ENCODE data around the gene KRABD2.
A peak's percentile ranks its signal among the peaks of the same experiment; 100 is the strongest.

Gene KRABD2

DNA sequence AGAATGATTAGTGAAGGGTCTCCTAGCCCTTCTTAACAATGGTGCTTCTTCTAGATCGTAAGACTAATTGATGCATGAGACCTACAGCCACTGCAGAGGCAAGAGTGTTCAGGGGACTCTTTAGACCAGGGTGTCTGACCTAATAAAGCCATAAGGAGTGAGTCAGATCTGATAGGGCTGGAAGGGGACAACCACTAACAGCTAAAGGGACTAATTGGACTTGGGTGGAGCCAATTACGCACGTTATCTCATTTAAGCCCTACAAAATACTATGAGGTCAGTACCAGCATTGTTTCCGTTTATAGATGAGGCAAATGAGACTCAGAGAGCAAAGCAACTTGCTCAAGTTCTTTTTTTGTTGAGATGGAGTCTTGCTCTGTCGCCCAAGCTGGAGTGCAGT, 35.6 kb upstream of the KRABD2 start:
- H3K4me1 ChIP-seq (ENCODE audit: control insufficient read depth in 1 of 2, insufficient read depth in 2 of 2, low read length in 2 of 2) = peaks cover 38 to 68% of the 10 kb centered on the region in 2 donors
- no peak overlapping the region for H3K9ac ChIP-seq (ENCODE audit: insufficient read depth, low read length, poor library complexity, severe bottlenecking)
- H3K9me3 Mint-ChIP-seq = peaks cover 0 to 5% (median 0%) of the 10 kb centered on the region in 7 donors
- peaks cover 0 to 8% (median 8%) of the 10 kb centered on the region in 3 donors for H3K27me3 Mint-ChIP-seq (ENCODE audit: low read depth in 3 of 3)
- H3K27me3 ChIP-seq (ENCODE audit: control insufficient read depth in 2 of 2, insufficient read depth in 2 of 2, low read length in 2 of 2) = no peaks in the 10 kb centered on the region
- H3K36me3 Mint-ChIP-seq = peaks cover 0 to 11% of the 10 kb centered on the region in 2 donors
- H4K20me1 ChIP-seq (ENCODE audit: insufficient read depth, low read length) = no peaks in the 10 kb centered on the region
- no peaks in the 10 kb centered on the region for H3K36me3 ChIP-seq (replicated peaks in 1 of 2; ENCODE audit: control insufficient read depth in 1 of 2, insufficient read depth in 2 of 2, low read length in 2 of 2)
- no peak overlapping the region for H3K4me3 ChIP-seq (replicated peaks in 1 of 3; ENCODE audit: low read depth in 2 of 3, low read length in 3 of 3)
- H3K4me1 Mint-ChIP-seq = peaks cover 61% of the 10 kb centered on the region
- no peak overlapping the region for H3K4me3 Mint-ChIP-seq
- no peak for DNase-seq
- H3K4me2 ChIP-seq (replicated peaks; ENCODE audit: extremely low read depth, low read length, poor library complexity, severe bottlenecking) = no peak overlapping the region
- H3K27ac Mint-ChIP-seq = peak overlapping the region; percentile 93 to 99 (median 96)
- no peak for TF ChIP-seq CTCF (IDR thresholded peaks at IDR 0.05)
- intact Hi-C loops (cut with micrococcal nuclease) = loop anchor here in 1 of 2 donors (5.0 kb wide), 1 partner anchor 40 kb away; no protein-coding TSS in a partner anchor
- H2AFZ ChIP-seq (ENCODE audit: insufficient read depth, low read depth, low read length, poor library complexity, severe bottlenecking) = no peak overlapping the region
- H3K27ac ChIP-seq (ENCODE audit: low read depth in 1 of 2, low read length in 2 of 2) = peak overlapping the region; percentile 87
- 75% methylated on average over 1 of the region's 5 CpGs for WGBS (ENCODE audit: insufficient coverage)
- peaks cover 7% of the 10 kb centered on the region for H3K79me2 ChIP-seq (ENCODE audit: insufficient read depth, low read length)
- no peaks in the 10 kb centered on the region for H3K9me3 ChIP-seq (replicated peaks in 1 of 2; ENCODE audit: control insufficient read depth in 1 of 2, insufficient read depth in 1 of 2, low read length in 2 of 2)

GRCh38 chr17:8410883-8411238, 34.4 kb upstream of the KRABD2 start:
- intact Hi-C loops (cut with micrococcal nuclease) = loop anchor here in 1 of 2 donors (1.0 to 5.0 kb wide), 4 partner anchors 9 to 336 kb away; no protein-coding TSS in a partner anchor
- Histone ChIP-seq H3K27me3 (ENCODE audit: control insufficient read depth in 2 of 2, insufficient read depth in 2 of 2, low read length in 2 of 2) (no peaks in the 10 kb centered on the region), H3K79me2 (ENCODE audit: insufficient read depth, low read length) (peaks cover 7% of the 10 kb centered on the region), H2AFZ (ENCODE audit: insufficient read depth, low read depth, low read length, poor library complexity, severe bottlenecking) (no peak overlapping the region), H3K4me2 (replicated peaks; ENCODE audit: extremely low read depth, low read length, poor library complexity, severe bottlenecking) (peak overlapping the region; percentile 42), H3K9me3 (replicated peaks in 1 of 2; ENCODE audit: control insufficient read depth in 1 of 2, insufficient read depth in 1 of 2, low read length in 2 of 2) (no peaks in the 10 kb centered on the region), H3K9ac (ENCODE audit: insufficient read depth, low read length, poor library complexity, severe bottlenecking) (no peak overlapping the region), H3K4me1 (ENCODE audit: control insufficient read depth in 1 of 2, insufficient read depth in 2 of 2, low read length in 2 of 2) (peaks cover 34 to 56% of the 10 kb centered on the region in 2 donors), H3K36me3 (replicated peaks in 1 of 2; ENCODE audit: control insufficient read depth in 1 of 2, insufficient read depth in 2 of 2, low read length in 2 of 2) (no peaks in the 10 kb centered on the region), H4K20me1 (ENCODE audit: insufficient read depth, low read length) (no peaks in the 10 kb centered on the region), H3K4me3 (replicated peaks in 1 of 3; ENCODE audit: low read depth in 2 of 3, low read length in 3 of 3) (no peak overlapping the region), H3K27ac (ENCODE audit: low read depth in 1 of 2, low read length in 2 of 2) (peak overlapping the region in 1 of 2 donors; percentile 4)
- peak overlapping the region in 4 of 7 donors; percentile 8 to 91 (median 76) for H3K27ac Mint-ChIP-seq
- H3K9me3 Mint-ChIP-seq = no peaks in the 10 kb centered on the region
- H3K4me3 Mint-ChIP-seq = no peak overlapping the region
- no peak for DNase-seq
- peaks cover 0 to 9% (median 8%) of the 10 kb centered on the region in 3 donors for H3K27me3 Mint-ChIP-seq (ENCODE audit: low read depth in 3 of 3)
- WGBS (ENCODE audit: insufficient coverage) = 83% methylated on average over 1 of the region's 1 CpG
- H3K36me3 Mint-ChIP-seq = no peaks in the 10 kb centered on the region
- TF ChIP-seq CTCF (IDR thresholded peaks at IDR 0.05) = no peak
- peaks cover 49% of the 10 kb centered on the region for H3K4me1 Mint-ChIP-seq
